ENCODE measurements around the gene ITCH.

DNA sequence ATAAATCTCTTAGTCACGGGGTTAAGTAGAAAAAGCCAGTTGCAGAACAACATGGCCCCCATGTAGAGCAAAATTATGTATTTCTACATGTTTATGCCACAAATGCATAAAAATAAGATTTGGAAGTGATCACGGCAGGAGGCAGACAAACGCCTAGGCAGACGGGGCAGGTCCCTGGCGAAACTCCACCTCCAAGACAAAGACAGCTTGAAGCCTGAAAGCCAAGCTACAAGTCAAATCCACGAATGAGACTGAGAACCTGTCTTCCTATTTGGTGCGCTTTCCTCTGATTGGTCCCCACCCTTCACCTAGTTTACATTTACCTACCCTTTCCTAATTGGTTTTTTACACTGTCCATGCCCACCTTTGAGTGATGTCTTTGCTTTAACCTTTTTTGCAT, 31.2 kb upstream of the ITCH start:
- TF ChIP-seq, protein P1, sequence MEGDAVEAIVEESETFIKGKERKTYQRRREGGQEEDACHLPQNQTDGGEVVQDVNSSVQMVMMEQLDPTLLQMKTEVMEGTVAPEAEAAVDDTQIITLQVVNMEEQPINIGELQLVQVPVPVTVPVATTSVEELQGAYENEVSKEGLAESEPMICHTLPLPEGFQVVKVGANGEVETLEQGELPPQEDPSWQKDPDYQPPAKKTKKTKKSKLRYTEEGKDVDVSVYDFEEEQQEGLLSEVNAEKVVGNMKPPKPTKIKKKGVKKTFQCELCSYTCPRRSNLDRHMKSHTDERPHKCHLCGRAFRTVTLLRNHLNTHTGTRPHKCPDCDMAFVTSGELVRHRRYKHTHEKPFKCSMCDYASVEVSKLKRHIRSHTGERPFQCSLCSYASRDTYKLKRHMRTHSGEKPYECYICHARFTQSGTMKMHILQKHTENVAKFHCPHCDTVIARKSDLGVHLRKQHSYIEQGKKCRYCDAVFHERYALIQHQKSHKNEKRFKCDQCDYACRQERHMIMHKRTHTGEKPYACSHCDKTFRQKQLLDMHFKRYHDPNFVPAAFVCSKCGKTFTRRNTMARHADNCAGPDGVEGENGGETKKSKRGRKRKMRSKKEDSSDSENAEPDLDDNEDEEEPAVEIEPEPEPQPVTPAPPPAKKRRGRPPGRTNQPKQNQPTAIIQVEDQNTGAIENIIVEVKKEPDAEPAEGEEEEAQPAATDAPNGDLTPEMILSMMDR (conservative IDR thresholded peaks at IDR 0.05) = no peak
- TF ChIP-seq ZFX (IDR thresholded peaks at IDR 0.05) = no peak
